GM08714 (cell line): ENCODE data around the gene LY6G5C.
A peak's percentile ranks its signal among the peaks of the same experiment; 100 is the strongest.

Experiments used
- H3K4me3 ChIP-seq: fragments of 200-500 bp; sonication (Bioruptor generic); 2 replicates; pipeline ENCODE4 v1.5.1; 2014; ENCODE audit warnings: mild to moderate bottlenecking, low read length, inconsistent platforms
- ZNF274 ChIP-seq: IDR thresholded peaks from 2 replicates; pipeline ENCODE4 v1.6.1; 2012; ENCODE audit warnings: mild to moderate bottlenecking, low read depth, low read length

LY6G5C gene, protein sequence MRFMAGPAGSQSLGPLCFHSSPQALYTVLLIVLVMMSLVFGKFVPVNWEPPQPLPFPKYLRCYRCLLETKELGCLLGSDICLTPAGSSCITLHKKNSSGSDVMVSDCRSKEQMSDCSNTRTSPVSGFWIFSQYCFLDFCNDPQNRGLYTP

DNA sequence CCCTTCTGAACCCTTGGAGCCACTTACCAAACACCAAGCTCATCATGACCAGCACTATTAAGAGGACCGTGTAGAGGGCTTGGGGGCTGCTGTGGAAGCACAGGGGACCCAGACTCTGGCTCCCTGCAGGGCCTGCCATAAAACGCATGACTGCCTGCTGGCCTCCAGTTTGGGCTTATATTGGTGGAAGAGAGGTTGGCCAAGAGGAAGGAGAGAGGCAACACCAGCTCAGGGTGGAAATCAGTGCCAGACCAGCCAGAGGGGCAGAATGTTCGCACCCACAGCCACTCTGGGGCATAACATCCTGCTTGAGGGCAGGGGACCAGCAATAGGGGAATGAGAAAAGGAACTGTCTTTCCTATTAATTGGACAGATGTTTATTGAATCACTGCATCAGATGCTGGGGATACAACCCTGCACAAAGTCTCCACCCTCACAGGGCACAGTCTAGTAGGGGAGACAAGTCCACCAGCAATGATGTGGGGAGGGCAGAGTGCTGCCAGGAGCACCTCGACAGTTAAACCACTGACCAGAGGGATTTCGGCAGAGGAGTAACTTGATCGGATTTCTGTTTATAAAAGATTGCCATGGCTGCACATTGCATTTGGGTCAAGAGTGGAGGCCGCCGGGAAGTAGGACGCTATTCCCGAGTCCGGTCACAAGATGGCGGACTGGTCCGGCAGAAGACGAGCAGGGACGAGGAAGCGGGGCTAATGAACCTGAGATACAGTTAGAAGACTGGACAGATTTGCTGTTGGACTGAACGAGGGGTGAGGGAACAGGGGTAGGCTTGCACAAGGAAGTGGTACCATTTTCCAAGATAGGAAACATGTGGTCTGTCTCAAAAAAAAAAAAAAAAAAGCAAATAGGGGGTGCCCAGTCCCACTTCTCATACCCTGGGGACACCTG lies at the start of gene LY6G5C:
Gene LY6G5C, minus strand, starts transcription at position 842 of the 909 bp plus-strand sequence. Its CDS starts 694 bp downstream, at position 148.
- H3K4me3 ChIP-seq, result peak within 1 kb of the TSS; percentile 20; the same call in 1 of the 2 replicates
- no peak for TF ChIP-seq ZNF274

DNA sequence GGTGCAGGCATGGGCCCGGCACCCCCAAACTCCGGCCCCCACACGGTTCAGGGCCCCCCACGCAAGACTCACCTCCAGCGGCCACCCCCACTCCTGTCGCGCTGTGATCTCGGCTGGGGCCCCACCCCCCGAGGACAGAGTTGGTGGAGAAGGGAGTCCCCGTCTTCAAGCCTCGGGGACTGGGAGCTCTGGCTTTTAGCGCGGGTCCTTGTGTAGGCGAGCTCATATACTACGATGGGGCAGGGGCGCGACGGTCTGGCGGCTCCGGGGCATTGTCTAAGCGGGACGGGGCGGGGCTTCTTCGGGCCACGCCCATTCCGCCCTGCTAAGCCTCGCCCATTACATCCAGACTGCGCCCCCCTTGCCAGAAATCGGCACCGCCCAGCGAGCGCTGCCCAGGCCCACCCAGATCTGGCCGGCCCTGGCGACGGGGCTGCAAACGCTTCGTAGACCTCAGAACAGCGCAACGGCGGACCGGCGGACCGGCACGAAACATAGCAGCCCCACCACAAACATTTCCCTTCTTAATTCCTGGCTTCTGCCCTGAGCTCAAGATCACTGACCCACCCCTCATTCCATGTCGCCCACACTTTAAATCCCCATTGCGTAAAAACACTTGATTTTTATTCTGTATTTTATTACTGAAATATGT lies 49.2 kb upstream of the LY6G5C start:
- H3K4me3 ChIP-seq, result peak overlapping the region; percentile 52; the same call in 1 of the 2 replicates
- TF ChIP-seq ZNF274, result no peak

DNA sequence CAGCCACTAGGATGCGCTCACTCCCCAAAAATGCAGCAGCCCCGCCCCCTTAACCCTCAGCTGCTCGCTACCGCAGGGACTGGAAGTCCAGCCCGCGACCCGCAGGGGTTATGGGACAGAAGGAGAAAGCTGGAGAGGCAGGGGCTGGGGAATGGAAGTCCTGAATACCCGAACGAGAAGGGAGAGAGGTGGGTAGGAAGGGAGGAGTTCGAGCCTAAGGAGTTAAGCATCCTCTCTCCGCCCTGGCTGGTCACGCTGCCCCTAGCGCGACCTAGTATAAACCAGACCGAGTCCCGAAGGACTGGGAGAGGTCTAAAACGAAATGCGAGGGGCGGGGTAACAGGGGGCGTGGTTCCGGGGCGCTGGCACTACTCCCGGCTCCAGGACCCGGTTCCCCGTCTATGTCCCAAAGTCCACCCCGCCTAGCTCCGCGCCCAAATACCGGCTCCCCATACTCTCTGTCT lies 48.7 kb upstream of the LY6G5C start:
- H3K4me3 ChIP-seq, result peak overlapping the region; percentile 52; the same call in 1 of the 2 replicates
- TF ChIP-seq ZNF274, result no peak

DNA sequence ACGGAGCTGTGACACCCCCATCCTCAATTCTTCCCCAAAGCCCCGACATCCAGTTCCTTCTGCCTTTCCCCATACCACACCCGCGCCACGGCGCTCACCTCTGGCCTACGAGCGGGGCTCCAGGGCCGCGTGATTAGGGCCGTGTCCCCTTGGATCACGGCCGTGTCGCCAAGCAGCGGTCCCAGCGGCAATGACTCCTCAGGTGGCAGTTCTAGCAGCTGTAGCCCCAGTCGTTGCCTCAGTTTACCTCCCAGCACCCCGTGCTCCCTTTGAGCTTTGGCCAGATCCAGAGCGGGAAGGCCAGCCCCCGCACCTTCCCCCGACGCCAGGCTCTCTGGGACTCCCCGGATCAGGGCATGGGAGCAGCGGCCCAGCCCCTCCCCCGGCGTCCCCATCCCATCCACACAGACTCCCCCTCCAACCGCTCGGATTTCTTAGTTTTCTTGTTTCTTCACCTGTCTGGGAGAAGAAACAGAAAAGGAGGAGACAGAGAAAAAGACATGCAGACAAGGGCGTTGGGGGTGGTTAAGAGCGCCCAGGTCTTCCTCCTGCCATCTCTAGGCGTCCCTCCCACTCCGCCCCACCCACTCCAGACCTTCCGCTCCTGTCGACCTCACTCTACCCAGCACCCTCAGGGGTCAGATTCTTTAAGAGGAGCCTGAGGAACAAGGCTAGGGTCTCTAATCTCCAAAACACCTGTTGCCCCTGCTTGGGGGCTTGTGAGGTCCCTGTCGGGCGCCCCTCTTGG lies 48.1 kb upstream of the LY6G5C start, which contains the start of gene DDAH2:
Gene DDAH2, minus strand, starts transcription at position 533 of the 748 bp plus-strand sequence. Its CDS starts 138 bp downstream, at position 395.
- no peak for TF ChIP-seq ZNF274
- H3K4me3 ChIP-seq, result peak within 1 kb of the TSS; percentile 52; the same call in 1 of the 2 replicates

DNA sequence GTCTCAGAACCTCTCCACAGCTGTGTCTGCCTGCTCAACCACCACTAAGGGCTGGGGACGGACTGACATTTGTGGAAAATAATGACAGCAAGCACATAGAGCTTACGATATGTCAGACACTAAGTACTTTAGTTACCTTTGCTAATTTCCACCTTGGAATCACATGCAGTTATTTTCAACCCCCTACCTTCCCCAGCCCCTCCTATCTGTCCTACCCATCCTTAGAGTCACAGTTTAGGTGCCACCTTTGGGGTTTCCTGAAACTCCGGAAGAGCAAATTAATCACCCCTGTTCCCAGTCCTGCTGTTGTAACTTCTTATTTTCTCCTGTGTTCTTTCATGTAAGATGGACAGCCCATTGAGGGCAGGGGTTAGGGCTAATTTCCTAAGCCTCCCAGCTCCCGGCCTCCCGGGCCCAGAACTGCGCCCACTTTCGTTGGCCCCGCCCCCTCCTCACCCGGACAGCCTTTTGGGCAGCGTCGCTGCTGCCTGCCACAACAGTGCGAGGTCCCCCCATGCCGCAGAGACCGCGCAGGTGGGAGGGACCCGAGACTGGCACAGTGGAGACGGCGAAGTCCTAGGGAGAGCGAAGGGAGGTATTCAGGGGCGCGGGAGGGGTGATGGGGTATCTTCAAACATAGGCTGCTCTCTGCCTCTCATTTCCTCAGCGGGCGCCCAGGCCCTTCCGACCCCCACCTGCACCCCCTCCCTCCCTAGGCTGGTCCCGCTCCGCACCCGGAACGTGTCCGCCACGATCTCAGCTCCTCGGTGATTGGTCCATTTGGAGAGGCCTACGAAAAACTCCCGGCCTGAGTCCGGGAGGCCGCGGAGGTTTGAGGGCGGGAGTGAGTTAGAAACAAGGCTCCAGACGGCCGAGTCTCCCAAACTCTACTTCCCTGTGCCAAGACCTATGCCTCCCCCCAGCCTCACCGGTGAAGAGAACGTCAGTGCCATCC lies 47.1 kb upstream of the LY6G5C start:
- no peak overlapping the region for H3K4me3 ChIP-seq
- no peak for TF ChIP-seq ZNF274

DNA sequence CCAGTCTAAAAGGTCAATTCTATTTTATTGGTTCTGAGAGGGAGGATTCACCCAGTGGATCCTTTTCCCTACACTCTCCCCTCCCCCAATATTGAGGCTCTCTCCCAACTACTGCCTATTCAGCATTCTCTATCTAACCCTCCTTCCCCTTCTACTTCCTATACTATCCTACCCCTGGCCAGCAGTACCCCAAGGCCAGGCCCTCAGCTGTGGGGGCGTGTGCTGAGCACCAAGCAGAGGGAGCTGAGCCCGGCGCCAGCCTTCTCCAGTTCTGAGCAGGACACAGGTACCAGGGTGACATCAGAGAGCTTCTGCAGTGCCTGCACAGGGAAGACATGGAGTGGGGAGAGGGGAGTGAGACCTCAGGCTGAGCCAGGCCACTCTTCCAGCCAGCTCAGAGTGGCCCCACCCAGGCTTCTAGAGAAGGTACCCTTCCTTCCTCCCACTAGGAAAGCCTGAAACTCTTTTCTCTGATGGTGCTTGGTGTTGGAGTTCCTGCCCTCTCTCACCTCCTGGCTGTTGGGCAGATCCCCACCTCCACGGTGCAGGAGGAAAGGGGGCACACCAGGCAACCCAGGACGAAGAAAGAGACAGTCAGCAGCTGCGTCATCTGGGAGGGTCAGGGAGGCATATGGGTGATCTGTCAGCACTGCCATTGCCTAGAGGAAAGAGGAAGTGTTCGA lies 46.3 kb upstream of the LY6G5C start:
- no peak for TF ChIP-seq ZNF274
- H3K4me3 ChIP-seq, result no peak overlapping the region

DNA sequence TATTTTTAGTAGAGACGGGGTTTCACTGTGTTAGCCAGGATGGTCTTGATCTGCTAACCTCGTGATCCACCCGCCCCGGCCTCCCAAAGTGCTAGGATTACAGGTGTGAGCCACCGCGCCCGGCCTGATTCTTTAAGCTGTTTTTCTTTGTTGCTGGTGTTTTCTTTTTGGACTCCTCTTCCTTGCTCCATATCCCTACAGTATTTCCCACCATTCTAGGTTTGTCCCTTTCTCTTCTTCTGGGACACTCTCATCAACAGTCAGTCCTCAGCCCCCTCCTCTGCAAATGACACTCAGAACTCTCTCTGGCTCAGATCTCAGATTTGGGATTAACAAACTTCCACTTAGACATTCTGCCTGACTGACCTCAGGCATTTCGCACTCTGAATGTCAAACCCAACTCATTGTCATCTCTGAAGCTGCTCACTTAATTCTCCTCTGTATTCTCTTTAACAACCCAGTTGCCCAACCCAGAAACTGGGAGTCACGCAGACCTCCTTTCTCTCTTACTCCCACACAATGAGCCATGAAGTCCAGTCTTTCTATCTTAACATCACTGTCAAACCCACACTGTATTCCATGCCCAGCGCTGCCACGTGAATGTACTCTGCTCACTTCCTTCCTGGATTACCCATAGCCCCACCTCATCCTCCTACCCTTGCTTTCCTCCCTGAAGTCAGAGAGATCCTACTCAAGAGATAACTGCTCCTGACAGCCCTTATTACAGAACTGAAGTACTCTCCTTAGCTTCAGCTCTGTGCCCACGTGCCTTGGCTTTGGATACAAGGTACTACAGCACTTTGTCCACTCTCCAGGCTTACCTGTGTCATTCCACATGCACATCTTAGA lies 44.9 kb upstream of the LY6G5C start:
- no peak for TF ChIP-seq ZNF274
- no peak overlapping the region for H3K4me3 ChIP-seq

DNA sequence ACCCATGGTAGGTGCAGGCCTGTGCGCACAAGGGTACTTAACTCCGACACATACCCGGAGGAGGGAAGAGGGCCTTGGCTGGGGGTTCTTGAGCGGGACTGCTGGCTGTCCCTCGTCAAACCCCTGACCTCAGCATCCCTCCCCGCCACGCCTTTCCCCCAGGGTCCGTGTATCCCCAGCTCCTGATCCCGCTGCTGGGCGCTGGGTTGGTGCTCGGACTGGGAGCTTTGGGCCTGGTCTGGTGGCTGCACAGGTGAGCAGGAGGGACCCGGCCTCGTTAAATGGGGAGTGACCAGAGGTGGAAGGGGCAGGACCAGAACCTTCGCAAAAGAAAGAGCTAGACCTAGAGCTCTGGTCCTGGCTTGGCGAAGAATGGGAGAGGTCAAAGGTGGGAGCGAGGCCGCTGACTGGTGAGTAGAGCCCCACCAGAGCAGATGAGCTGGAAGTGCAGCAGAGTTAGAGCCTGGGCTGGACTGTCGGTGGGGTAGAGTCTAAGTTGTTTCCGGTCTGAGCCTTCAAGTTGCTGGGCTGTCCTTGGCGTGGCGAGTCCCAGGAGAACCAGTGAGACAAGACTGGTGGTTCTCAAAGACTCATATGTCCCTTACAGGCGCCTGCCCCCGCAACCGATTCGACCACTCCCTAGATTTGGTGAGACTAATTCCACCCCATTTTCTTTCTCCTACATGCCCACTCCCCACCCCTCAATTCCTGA lies 43.3 kb upstream of the LY6G5C start:
- H3K4me3 ChIP-seq, result no peak overlapping the region
- TF ChIP-seq ZNF274, result no peak

DNA sequence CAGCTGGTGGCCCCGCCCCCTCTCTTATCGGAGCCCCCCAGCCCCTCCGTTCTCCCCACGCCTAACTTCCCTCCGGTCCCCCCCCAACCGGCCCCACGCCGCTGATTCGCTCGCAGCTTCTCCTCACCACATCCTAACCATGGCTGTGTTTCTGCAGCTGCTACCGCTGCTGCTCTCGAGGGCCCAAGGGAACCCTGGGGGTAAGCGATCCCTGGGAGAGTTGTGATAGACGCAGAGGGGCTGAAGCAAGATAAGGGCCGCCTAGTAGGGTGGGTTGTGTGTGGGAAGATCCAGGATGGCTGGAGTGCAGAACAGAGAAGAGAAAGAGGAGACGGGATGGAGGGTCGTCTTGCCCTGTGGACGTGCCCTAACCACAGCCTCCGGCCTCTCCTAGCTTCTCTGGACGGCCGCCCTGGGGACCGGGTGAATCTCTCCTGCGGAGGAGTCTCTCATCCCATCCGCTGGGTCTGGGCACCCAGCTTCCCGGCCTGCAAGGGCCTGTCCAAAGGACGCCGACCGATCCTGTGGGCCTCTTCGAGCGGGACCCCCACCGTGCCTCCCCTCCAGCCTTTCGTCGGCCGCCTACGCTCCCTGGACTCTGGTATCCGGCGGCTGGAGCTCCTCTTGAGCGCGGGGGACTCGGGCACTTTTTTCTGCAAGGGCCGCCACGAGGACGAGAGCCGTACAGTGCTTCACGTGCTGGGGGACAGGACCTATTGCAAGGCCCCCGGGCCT lies 42.5 kb upstream of the LY6G5C start, which contains the start of gene MPIG6B:
Gene MPIG6B, plus strand, starts transcription at position 129 of the 735 bp plus-strand sequence. Its CDS starts 11 bp downstream, at position 140.
- no peak within 1 kb of the TSS for H3K4me3 ChIP-seq
- no peak for TF ChIP-seq ZNF274

DNA sequence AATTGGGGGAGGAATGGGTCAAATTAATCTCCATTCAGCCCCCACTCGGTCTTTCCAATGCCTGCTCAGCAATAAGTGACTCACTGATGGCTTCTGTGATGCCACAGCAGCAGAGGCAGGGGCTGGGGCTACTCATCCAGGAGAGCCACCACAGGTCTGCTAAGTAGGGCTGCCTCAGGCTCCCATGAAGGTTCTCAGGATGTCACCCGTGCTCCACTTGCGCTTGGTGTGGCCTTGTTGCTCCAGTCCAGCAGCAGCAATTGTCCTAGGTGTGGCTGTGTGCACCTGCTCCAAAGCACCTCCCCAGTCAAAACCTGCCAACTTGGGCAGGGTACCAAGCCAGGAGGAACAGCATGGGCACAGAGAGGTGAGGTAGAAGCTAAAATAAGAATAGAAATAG lies 41.3 kb upstream of the LY6G5C start:
- no peak overlapping the region for H3K4me3 ChIP-seq
- no peak for TF ChIP-seq ZNF274
